ENCODE data around the gene TRIM63. TPM values are rescaled to one million over a fixed set of nuclear protein-coding genes. Genes with fewer than 3 reads are reported as not detected.

TRIM63 gene
- total and polyA plus RNA-seq, 9 of the 15 experiments (the other 6 are each of a cell fraction or from before 2014, with no cell fraction given): 0.08 to 0.57 (median 0.36) TPM

DNA sequence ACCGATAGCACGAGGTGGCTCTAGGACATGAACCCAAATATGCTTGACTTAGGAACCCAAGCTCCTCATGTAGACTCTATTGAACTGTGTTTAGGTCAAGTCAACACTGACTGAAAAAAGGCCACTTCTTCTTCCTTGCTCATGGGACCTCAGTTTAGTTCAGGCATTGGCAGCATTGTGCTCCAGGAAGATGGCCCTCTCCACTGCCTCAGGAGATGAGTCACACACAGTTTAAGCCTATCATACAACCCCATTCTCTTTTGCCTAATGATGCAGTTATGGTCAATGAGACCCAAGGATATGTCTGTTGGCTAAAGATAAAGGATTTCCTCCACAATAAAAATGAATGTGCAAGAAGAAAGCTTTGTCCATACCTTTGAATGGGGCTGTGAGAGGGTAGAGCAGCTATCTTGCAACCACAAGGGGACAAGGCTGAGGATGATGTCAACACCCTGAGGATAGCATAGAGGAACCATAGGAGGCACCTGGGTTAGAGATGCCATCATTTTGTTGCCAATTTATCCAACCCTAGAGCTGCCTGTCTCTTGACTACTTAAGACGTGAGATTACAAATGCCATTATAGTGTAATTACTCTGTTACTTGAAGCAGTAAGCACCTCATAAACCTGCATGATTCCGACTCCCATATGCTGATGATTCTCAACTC lies 3.0 kb upstream of the TRIM63 start (continued):
- peak; percentile 28; the same call in 1 of the 2 replicates for TF ChIP-seq PHF8 (IDR thresholded peaks at IDR 0.05; ENCODE audit: borderline replicate concordance, low read length)
- no peak for TF ChIP-seq HEY1 (CRISPR knock-in tag; IDR thresholded peaks at IDR 0.05; ENCODE audit: borderline replicate concordance)
- 0 out of 2 replicates have a peak, but pooled peaks have one; percentile 50 for TF ChIP-seq ZC3H11A (IDR thresholded peaks at IDR 0.05; ENCODE audit: low read depth, low read length)
- TF ChIP-seq STAG1 (CRISPR knock-in tag; IDR thresholded peaks at IDR 0.05; ENCODE audit: borderline replicate concordance): no peak
- TF ChIP-seq KDM2B (CRISPR knock-in tag; IDR thresholded peaks at IDR 0.05): no peak
- no peak for TF ChIP-seq MCM2 (IDR thresholded peaks at IDR 0.05; ENCODE audit: low read depth)
- peak; percentile 58; the same call in 1 of the 2 replicates for TF ChIP-seq ELF1 (tag; IDR thresholded peaks at IDR 0.05)
- TF ChIP-seq, protein P1, sequence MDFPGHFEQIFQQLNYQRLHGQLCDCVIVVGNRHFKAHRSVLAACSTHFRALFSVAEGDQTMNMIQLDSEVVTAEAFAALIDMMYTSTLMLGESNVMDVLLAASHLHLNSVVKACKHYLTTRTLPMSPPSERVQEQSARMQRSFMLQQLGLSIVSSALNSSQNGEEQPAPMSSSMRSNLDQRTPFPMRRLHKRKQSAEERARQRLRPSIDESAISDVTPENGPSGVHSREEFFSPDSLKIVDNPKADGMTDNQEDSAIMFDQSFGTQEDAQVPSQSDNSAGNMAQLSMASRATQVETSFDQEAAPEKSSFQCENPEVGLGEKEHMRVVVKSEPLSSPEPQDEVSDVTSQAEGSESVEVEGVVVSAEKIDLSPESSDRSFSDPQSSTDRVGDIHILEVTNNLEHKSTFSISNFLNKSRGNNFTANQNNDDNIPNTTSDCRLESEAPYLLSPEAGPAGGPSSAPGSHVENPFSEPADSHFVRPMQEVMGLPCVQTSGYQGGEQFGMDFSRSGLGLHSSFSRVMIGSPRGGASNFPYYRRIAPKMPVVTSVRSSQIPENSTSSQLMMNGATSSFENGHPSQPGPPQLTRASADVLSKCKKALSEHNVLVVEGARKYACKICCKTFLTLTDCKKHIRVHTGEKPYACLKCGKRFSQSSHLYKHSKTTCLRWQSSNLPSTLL (IDR thresholded peaks at IDR 0.05): no peak
- TF ChIP-seq, protein P2, sequence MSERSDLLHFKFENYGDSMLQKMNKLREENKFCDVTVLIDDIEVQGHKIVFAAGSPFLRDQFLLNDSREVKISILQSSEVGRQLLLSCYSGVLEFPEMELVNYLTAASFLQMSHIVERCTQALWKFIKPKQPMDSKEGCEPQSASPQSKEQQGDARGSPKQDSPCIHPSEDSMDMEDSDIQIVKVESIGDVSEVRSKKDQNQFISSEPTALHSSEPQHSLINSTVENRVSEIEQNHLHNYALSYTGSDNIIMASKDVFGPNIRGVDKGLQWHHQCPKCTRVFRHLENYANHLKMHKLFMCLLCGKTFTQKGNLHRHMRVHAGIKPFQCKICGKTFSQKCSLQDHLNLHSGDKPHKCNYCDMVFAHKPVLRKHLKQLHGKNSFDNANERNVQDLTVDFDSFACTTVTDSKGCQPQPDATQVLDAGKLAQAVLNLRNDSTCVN (CRISPR knock-in tag; IDR thresholded peaks at IDR 0.05): no peak
- no peak for TF ChIP-seq RB1 (IDR thresholded peaks at IDR 0.05; ENCODE audit: low read depth)
- TF ChIP-seq, protein P3, sequence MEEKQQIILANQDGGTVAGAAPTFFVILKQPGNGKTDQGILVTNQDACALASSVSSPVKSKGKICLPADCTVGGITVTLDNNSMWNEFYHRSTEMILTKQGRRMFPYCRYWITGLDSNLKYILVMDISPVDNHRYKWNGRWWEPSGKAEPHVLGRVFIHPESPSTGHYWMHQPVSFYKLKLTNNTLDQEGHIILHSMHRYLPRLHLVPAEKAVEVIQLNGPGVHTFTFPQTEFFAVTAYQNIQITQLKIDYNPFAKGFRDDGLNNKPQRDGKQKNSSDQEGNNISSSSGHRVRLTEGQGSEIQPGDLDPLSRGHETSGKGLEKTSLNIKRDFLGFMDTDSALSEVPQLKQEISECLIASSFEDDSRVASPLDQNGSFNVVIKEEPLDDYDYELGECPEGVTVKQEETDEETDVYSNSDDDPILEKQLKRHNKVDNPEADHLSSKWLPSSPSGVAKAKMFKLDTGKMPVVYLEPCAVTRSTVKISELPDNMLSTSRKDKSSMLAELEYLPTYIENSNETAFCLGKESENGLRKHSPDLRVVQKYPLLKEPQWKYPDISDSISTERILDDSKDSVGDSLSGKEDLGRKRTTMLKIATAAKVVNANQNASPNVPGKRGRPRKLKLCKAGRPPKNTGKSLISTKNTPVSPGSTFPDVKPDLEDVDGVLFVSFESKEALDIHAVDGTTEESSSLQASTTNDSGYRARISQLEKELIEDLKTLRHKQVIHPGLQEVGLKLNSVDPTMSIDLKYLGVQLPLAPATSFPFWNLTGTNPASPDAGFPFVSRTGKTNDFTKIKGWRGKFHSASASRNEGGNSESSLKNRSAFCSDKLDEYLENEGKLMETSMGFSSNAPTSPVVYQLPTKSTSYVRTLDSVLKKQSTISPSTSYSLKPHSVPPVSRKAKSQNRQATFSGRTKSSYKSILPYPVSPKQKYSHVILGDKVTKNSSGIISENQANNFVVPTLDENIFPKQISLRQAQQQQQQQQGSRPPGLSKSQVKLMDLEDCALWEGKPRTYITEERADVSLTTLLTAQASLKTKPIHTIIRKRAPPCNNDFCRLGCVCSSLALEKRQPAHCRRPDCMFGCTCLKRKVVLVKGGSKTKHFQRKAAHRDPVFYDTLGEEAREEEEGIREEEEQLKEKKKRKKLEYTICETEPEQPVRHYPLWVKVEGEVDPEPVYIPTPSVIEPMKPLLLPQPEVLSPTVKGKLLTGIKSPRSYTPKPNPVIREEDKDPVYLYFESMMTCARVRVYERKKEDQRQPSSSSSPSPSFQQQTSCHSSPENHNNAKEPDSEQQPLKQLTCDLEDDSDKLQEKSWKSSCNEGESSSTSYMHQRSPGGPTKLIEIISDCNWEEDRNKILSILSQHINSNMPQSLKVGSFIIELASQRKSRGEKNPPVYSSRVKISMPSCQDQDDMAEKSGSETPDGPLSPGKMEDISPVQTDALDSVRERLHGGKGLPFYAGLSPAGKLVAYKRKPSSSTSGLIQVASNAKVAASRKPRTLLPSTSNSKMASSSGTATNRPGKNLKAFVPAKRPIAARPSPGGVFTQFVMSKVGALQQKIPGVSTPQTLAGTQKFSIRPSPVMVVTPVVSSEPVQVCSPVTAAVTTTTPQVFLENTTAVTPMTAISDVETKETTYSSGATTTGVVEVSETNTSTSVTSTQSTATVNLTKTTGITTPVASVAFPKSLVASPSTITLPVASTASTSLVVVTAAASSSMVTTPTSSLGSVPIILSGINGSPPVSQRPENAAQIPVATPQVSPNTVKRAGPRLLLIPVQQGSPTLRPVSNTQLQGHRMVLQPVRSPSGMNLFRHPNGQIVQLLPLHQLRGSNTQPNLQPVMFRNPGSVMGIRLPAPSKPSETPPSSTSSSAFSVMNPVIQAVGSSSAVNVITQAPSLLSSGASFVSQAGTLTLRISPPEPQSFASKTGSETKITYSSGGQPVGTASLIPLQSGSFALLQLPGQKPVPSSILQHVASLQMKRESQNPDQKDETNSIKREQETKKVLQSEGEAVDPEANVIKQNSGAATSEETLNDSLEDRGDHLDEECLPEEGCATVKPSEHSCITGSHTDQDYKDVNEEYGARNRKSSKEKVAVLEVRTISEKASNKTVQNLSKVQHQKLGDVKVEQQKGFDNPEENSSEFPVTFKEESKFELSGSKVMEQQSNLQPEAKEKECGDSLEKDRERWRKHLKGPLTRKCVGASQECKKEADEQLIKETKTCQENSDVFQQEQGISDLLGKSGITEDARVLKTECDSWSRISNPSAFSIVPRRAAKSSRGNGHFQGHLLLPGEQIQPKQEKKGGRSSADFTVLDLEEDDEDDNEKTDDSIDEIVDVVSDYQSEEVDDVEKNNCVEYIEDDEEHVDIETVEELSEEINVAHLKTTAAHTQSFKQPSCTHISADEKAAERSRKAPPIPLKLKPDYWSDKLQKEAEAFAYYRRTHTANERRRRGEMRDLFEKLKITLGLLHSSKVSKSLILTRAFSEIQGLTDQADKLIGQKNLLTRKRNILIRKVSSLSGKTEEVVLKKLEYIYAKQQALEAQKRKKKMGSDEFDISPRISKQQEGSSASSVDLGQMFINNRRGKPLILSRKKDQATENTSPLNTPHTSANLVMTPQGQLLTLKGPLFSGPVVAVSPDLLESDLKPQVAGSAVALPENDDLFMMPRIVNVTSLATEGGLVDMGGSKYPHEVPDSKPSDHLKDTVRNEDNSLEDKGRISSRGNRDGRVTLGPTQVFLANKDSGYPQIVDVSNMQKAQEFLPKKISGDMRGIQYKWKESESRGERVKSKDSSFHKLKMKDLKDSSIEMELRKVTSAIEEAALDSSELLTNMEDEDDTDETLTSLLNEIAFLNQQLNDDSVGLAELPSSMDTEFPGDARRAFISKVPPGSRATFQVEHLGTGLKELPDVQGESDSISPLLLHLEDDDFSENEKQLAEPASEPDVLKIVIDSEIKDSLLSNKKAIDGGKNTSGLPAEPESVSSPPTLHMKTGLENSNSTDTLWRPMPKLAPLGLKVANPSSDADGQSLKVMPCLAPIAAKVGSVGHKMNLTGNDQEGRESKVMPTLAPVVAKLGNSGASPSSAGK (IDR thresholded peaks at IDR 0.05): peak; percentile 70
- peak in 1 of 2 experiments; percentile 80; a peak in 2 of 4 replicates for TF ChIP-seq NONO (IDR thresholded peaks at IDR 0.05; ENCODE audit: low read depth in 2 of 2, low read length in 1 of 2)
- TF ChIP-seq U2AF2 (optimal IDR thresholded peaks at IDR 0.05; ENCODE audit: low read depth, low read length): no peak
